Activated naive CD4-positive, alpha-beta T cell treated with anti-CD3 and anti-CD28 coated beads, Interleukin-2, amount 10 ng/mL, durations not matched to agents 7 days and 5 days (primary cell): ENCODE results near the gene SRSF8.
"Not testable (repeated sequence)": the region's sequence is repeated elsewhere in the genome, so short reads cannot be mapped to it uniquely, and the experiment has no call there.

Experiments
- CTCF ChIA-PET: fragments of 350-600 bp; sonication (Branson Sonifier 250); formaldehyde crosslinking; loops from one replicate; lab custom pipeline; 2021; ENCODE audit warnings: antibody characterized with exemption; lab: Charles Lee
- DNase-seq: peaks from one replicate; pipeline ENCODE4 v3.0.0-alpha.2; 2020
- H3K27ac Mint-ChIP-seq: one replicate; pipeline ENCODE4 v1.8.0; 2021; ENCODE audit warnings: mild to moderate bottlenecking, moderate library complexity, mixed read lengths
- H3K27me3 Mint-ChIP-seq: one replicate; pipeline ENCODE4 v1.8.0; 2021; ENCODE audit warnings: mild to moderate bottlenecking, mixed read lengths
- H3K36me3 Mint-ChIP-seq: one replicate; pipeline ENCODE4 v1.8.0; 2021; ENCODE audit warnings: mixed read lengths
- H3K4me1 Mint-ChIP-seq: one replicate; pipeline ENCODE4 v1.8.0; 2021; ENCODE audit warnings: mixed read lengths
- H3K4me3 Mint-ChIP-seq: one replicate; pipeline ENCODE4 v1.8.0; 2021; ENCODE audit warnings: mild to moderate bottlenecking, moderate library complexity, mixed read lengths
- H3K9me3 Mint-ChIP-seq: one replicate; pipeline ENCODE4 v1.8.0; 2021; ENCODE audit warnings: mixed read lengths

SRSF8 gene

GRCh38 chr11:95066716-95067038, at the start of gene SRSF8:
TSS of gene SRSF8 (plus strand) at chr11:95066919. CDS start at chr11:95067227, 308 bp downstream.
- CTCF ChIA-PET, result interaction anchor here (0.8 to 10.1 kb wide), 10 partner anchors 9 to 689 kb away, joined by 3 to 143 read pairs (median 7); partner anchors contain the start of genes CWC15, ENDOD1 and KDM4D
- Mint-ChIP-seq H3K36me3 (peaks cover 17% of the 10 kb centered on the region), H3K9me3 (no peaks in the 10 kb centered on the region), H3K27ac (peak within 1 kb of the TSS; percentile 97), H3K4me1 (peaks cover 24% of the 10 kb centered on the region), H3K27me3 (peaks cover 6% of the 10 kb centered on the region), H3K4me3 (peak within 1 kb of the TSS; percentile 89)
- DNase-seq, result no peak

- CTCF ChIA-PET, H3K4me1 Mint-ChIP-seq, DNase-seq, H3K27me3 Mint-ChIP-seq, H3K36me3 Mint-ChIP-seq, H3K27ac Mint-ChIP-seq, H3K4me3 Mint-ChIP-seq, H3K9me3 Mint-ChIP-seq: not testable (repeated sequence)
These were observed 45.3 kb upstream of the SRSF8 start for GRCh38 chr11:95021468-95021867.

- Mint-ChIP-seq H3K9me3 (no peaks in the 10 kb centered on the region), H3K4me1 (no peaks in the 10 kb centered on the region), H3K36me3 (no peaks in the 10 kb centered on the region), H3K4me3 (no peak within 1 kb of the TSS), H3K27ac (no peak within 1 kb of the TSS), H3K27me3 (no peaks in the 10 kb centered on the region)
- CTCF ChIA-PET, result no interaction called here
- DNase-seq, result no peak
These were observed 41.8 kb upstream of the SRSF8 start, which contains the start of gene KDM4E for GRCh38 chr11:95024958-95025357. TSS of gene KDM4E (plus strand) at chr11:95025258. CDS start at chr11:95025558, 300 bp downstream.

DNA sequence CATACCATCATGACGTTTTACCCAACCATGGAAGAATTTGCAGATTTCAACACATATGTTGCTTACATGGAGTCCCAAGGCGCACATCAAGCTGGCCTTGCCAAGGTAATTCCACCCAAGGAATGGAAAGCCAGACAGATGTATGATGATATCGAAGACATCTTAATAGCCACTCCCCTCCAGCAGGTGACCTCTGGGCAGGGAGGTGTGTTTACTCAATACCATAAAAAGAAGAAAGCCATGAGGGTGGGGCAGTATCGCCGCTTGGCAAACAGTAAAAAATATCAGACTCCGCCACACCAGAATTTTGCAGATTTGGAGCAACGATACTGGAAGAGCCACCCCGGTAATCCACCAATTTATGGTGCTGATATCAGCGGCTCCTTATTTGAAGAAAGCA, 41.1 kb upstream of the SRSF8 start:
- H3K9me3 Mint-ChIP-seq, CTCF ChIA-PET: not testable (repeated sequence)

DNA sequence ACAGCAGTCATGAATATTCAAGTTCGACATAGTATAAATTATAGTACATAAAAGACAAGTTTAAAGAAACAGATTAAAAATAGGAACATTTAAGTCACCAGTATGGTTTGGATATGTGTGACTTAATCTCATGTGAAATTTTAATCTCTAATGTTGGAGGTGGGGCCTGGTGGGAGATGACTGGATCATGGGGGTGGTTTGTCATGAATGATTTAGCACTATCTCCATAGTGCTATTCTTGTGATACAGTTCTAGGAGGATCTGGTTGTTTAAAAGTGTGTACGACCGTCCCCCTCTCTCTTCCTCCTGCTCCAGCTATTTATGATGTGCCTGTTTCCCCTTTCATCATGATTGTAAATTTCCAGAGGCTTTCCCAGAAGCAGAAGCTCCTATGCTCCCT, 38.4 kb upstream of the SRSF8 start:
- Mint-ChIP-seq H3K36me3 (no peaks in the 10 kb centered on the region), H3K27ac (no peak overlapping the region), H3K4me1 (no peaks in the 10 kb centered on the region), H3K27me3 (peaks cover 19% of the 10 kb centered on the region), H3K9me3 (no peaks in the 10 kb centered on the region), H3K4me3 (no peak overlapping the region)
- DNase-seq, result no peak
- CTCF ChIA-PET, result no interaction called here

More for the DNA sequence above, 41.1 kb upstream of the SRSF8 start:
- H3K4me1 Mint-ChIP-seq, DNase-seq, H3K36me3 Mint-ChIP-seq, H3K27me3 Mint-ChIP-seq, H3K4me3 Mint-ChIP-seq, H3K27ac Mint-ChIP-seq: not testable (repeated sequence)

GRCh38 chr11:95033051-95033450, 33.7 kb upstream of the SRSF8 start:
- DNase-seq, result no peak
- no peaks in the 10 kb centered on the region for H3K9me3 Mint-ChIP-seq
- H3K4me1 Mint-ChIP-seq, result no peaks in the 10 kb centered on the region
- no peak overlapping the region for H3K27ac Mint-ChIP-seq
- H3K36me3 Mint-ChIP-seq, result no peaks in the 10 kb centered on the region
- peaks cover 36% of the 10 kb centered on the region for H3K27me3 Mint-ChIP-seq
- CTCF ChIA-PET, result no interaction called here
- H3K4me3 Mint-ChIP-seq, result no peak overlapping the region

- H3K27ac Mint-ChIP-seq, result no peak overlapping the region
- H3K4me3 Mint-ChIP-seq, result no peak overlapping the region
- H3K27me3 Mint-ChIP-seq, result peaks cover 43% of the 10 kb centered on the region
- H3K4me1 Mint-ChIP-seq, result no peaks in the 10 kb centered on the region
- no peaks in the 10 kb centered on the region for H3K9me3 Mint-ChIP-seq
- H3K36me3 Mint-ChIP-seq, result peaks cover 1% of the 10 kb centered on the region
- no peak for DNase-seq
- CTCF ChIA-PET, result interaction anchor here (0.6 kb wide), 1 partner anchor 1353 kb away, joined by 3 read pairs; no protein-coding TSS in a partner anchor
These were observed 31.4 kb upstream of the SRSF8 start for GRCh38 chr11:95035316-95035715.

GRCh38 chr11:95037356-95038035, 29.2 kb upstream of the SRSF8 start:
- Mint-ChIP-seq H3K27me3 (peaks cover 43% of the 10 kb centered on the region), H3K4me3 (peak overlapping the region; percentile 3)
- CTCF ChIA-PET, H3K27ac Mint-ChIP-seq, H3K9me3 Mint-ChIP-seq, H3K4me1 Mint-ChIP-seq, H3K36me3 Mint-ChIP-seq: not testable (repeated sequence)
- peak; percentile 42 for DNase-seq

- H3K4me1 Mint-ChIP-seq, result no peaks in the 10 kb centered on the region
- peaks cover 53% of the 10 kb centered on the region for H3K27me3 Mint-ChIP-seq
- peaks cover 1% of the 10 kb centered on the region for H3K36me3 Mint-ChIP-seq
- no peak for DNase-seq
- H3K27ac Mint-ChIP-seq, result no peak overlapping the region
- CTCF ChIA-PET, result no interaction called here
- H3K4me3 Mint-ChIP-seq, result no peak overlapping the region
- no peaks in the 10 kb centered on the region for H3K9me3 Mint-ChIP-seq
These were observed 24.5 kb upstream of the SRSF8 start for GRCh38 chr11:95042239-95042638.

DNA sequence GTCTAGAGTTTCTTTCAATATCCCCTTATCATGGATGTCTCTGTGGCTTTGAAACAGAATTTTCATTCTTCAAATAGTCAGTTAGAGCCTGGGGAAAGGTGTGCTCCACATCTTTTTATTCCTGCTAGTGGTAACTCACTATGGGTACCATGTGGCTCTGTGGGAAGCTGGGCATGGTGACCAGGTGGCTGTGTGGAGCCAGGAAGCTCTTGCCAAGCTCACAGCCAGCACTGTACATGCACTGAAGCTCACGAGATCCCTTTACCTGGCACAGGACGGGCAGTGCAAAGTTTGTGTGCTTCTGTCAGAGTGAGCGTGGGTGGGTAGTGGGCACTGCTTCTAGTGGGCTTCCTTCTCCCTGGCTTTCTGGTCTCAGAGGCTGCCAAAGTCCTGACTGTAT, 23.8 kb upstream of the SRSF8 start:
- Mint-ChIP-seq H3K9me3 (no peaks in the 10 kb centered on the region), H3K4me1 (no peaks in the 10 kb centered on the region), H3K27ac (no peak overlapping the region), H3K4me3 (no peak overlapping the region), H3K36me3 (peaks cover 1% of the 10 kb centered on the region), H3K27me3 (peaks cover 46% of the 10 kb centered on the region)
- no peak for DNase-seq
- CTCF ChIA-PET, result no interaction called here

- Mint-ChIP-seq H3K36me3 (no peaks in the 10 kb centered on the region), H3K27ac (no peak overlapping the region), H3K9me3 (no peaks in the 10 kb centered on the region), H3K4me3 (no peak overlapping the region), H3K27me3 (peaks cover 39% of the 10 kb centered on the region), H3K4me1 (no peaks in the 10 kb centered on the region)
- CTCF ChIA-PET, result interaction anchor here (0.6 kb wide), 1 partner anchor 496 kb away, joined by 3 read pairs; no protein-coding TSS in a partner anchor
- DNase-seq, result no peak
These were observed 22.7 kb upstream of the SRSF8 start for GRCh38 chr11:95044010-95044409.

GRCh38 chr11:95045812-95046211, 20.9 kb upstream of the SRSF8 start:
- Mint-ChIP-seq H3K27ac (no peak overlapping the region), H3K36me3 (no peaks in the 10 kb centered on the region), H3K4me3 (no peak overlapping the region), H3K9me3 (no peaks in the 10 kb centered on the region), H3K27me3 (peaks cover 46% of the 10 kb centered on the region), H3K4me1 (no peaks in the 10 kb centered on the region)
- no peak for DNase-seq
- CTCF ChIA-PET, result no interaction called here

DNA sequence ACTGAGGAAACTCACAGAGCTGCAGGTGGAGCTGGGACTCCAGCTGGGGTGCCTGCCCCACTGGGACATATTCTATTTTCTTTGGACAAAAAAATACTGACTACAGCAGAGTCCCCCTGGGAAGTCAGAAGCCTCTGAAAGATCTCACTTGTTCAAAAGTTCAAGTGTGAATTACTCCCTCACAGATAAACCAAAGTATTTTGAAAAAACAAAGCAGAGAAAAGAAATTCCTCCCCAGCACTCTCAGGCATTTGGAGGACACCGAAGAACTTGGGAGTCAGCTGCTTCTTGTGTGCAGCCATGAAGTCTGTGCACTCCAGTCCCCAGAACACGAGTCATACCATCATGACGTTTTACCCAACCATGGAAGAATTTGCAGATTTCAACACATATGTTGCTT, 17.6 kb upstream of the SRSF8 start, which contains the start of gene KDM4F:
TSS of gene KDM4F (plus strand) at position 301 of the 400 bp plus-strand sequence.
- CTCF ChIA-PET, DNase-seq, H3K4me3 Mint-ChIP-seq, H3K36me3 Mint-ChIP-seq, H3K27ac Mint-ChIP-seq, H3K4me1 Mint-ChIP-seq, H3K9me3 Mint-ChIP-seq: not testable (repeated sequence)
- peaks cover 37% of the 10 kb centered on the region for H3K27me3 Mint-ChIP-seq

GRCh38 chr11:95050595-95051202, 16.0 kb upstream of the SRSF8 start:
- Mint-ChIP-seq H3K36me3 (no peaks in the 10 kb centered on the region), H3K9me3 (no peaks in the 10 kb centered on the region), H3K4me3 (no peak overlapping the region), H3K27ac (no peak overlapping the region), H3K27me3 (peaks cover 29% of the 10 kb centered on the region), H3K4me1 (no peaks in the 10 kb centered on the region)
- CTCF ChIA-PET, result no interaction called here
- no peak for DNase-seq

DNA sequence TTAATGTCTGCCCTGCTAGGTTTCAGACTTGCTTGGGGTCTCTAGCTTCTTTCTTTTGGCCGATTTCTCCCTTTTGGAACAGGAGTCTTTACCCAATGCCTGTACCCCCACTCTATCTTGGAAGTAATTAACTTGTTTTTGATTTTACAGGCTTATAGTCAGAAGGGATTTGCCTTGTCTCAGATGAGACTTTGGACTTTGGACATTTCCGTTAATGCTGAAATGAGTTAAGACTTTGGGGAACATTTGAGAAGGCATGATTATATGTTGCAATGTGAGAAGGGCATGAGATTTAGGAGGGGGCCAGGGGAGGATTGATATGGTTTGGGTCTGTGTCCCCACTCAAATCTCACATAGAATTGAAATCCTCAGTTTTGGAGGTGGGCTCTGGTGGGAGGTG, 12.4 kb upstream of the SRSF8 start:
- Mint-ChIP-seq H3K27ac (no peak overlapping the region), H3K36me3 (no peaks in the 10 kb centered on the region), H3K27me3 (peaks cover 40% of the 10 kb centered on the region), H3K9me3 (no peaks in the 10 kb centered on the region), H3K4me3 (no peak overlapping the region), H3K4me1 (no peaks in the 10 kb centered on the region)
- CTCF ChIA-PET, result no interaction called here
- no peak for DNase-seq
